NCI-H1436 treated with DMSO at 0.1 percent for 48 hours (cell line): Measurements from ENCODE around the gene SLC25A44.
"Not testable (repeated sequence)": the region's sequence is repeated elsewhere in the genome, so short reads cannot be mapped to it uniquely, and the experiment has no call there.

Source experiments
- DNase-seq: peaks from one replicate; lab custom pipeline; 2025; lab: John Stamatoyannopoulos, UW

Gene SLC25A44

GRCh38 chr1:156204686-156205085 lies 10.8 kb downstream of the SLC25A44 start:
- DNase-seq = no peak

- no peak for DNase-seq
These were observed 17.3 kb downstream of the SLC25A44 start for GRCh38 chr1:156211243-156211642.

- no peak for DNase-seq
These were observed 18.2 kb downstream of the SLC25A44 start for GRCh38 chr1:156212130-156212529.

- DNase-seq = peak; percentile 86
These were observed 19.1 kb downstream of the SLC25A44 start, which contains the start of gene PMF1 for GRCh38 chr1:156212833-156213643. Gene PMF1, plus strand, starts transcription at chr1:156213007. Its CDS starts 9 bp downstream, at chr1:156213016.

- DNase-seq = no peak
These were observed 19.7 kb downstream of the SLC25A44 start for GRCh38 chr1:156213644-156213966.

- DNase-seq = no peak
These were observed 20.3 kb downstream of the SLC25A44 start for GRCh38 chr1:156214024-156214748.

GRCh38 chr1:156216361-156217086 lies 22.6 kb downstream of the SLC25A44 start:
- DNase-seq = not testable (repeated sequence)

- no peak for DNase-seq
These were observed 24.0 kb downstream of the SLC25A44 start for GRCh38 chr1:156217871-156218270.

- no peak for DNase-seq
These were observed 26.3 kb downstream of the SLC25A44 start for GRCh38 chr1:156220226-156220625.

GRCh38 chr1:156221986-156222692 lies 28.2 kb downstream of the SLC25A44 start:
- DNase-seq = no peak

- no peak for DNase-seq
These were observed 31.7 kb downstream of the SLC25A44 start for GRCh38 chr1:156225677-156226014.

- no peak for DNase-seq
These were observed 32.2 kb downstream of the SLC25A44 start for GRCh38 chr1:156226116-156226538.

GRCh38 chr1:156226782-156227181 lies 32.9 kb downstream of the SLC25A44 start:
- DNase-seq = no peak

- DNase-seq = no peak
These were observed 34.6 kb downstream of the SLC25A44 start for GRCh38 chr1:156228501-156228900.

- DNase-seq = no peak
These were observed 36.0 kb downstream of the SLC25A44 start for GRCh38 chr1:156229809-156230472.

GRCh38 chr1:156230473-156230837 lies 36.6 kb downstream of the SLC25A44 start:
- DNase-seq = no peak

- DNase-seq = peak; percentile 16
These were observed 38.4 kb downstream of the SLC25A44 start for GRCh38 chr1:156232201-156232894.

- DNase-seq = no peak
These were observed 39.7 kb downstream of the SLC25A44 start for GRCh38 chr1:156233426-156234127.

- no peak for DNase-seq
These were observed 42.3 kb downstream of the SLC25A44 start for GRCh38 chr1:156236164-156236563.

- no peak for DNase-seq
These were observed 44.3 kb downstream of the SLC25A44 start for GRCh38 chr1:156238248-156238647.
